Head of caudate nucleus (tissue), 42 donors: Measurements from ENCODE around the gene KIF26A.
"Not testable (repeated sequence)": the region's sequence is repeated elsewhere in the genome, so short reads cannot be mapped to it uniquely, and the experiment has no call there.

Experiments used
- DNase-seq, 42 donors: peaks; one replicate each; pipeline versions ENCODE4 v3.0.0 to v3.0.0-alpha.2; 2020 to 2021; ENCODE audit warnings: mixed read lengths in 7 of 42
- intact Hi-C: fragments of 100-400 bp; cut with DNase I; formaldehyde crosslinking; loops from one replicate; pipeline ENCODE4 v1.15.0; 2022

Gene KIF26A

GRCh38 chr14:104221071-104221625 lies 82.8 kb downstream of the KIF26A start:
- intact Hi-C loops: no loop called here

GRCh38 chr14:104221636-104222369 lies 83.4 kb downstream of the KIF26A start:
- intact Hi-C loops: no loop called here
- peak in 5 of 42 donors; percentile 9 to 38 (median 13) for DNase-seq

More at GRCh38 chr14:104221071-104221625, 82.8 kb downstream of the KIF26A start:
- DNase-seq: peak in 6 of 42 donors; percentile 6 to 41 (median 26)

- intact Hi-C loops: no loop called here
- DNase-seq: peak in 3 of 42 donors; percentile 7 to 10 (median 7)
These were observed 84.1 kb downstream of the KIF26A start for GRCh38 chr14:104222396-104223036.

- intact Hi-C loops: no loop called here
- peak in 2 of 42 donors; percentile 2 to 8 for DNase-seq
These were observed 85.0 kb downstream of the KIF26A start for GRCh38 chr14:104223101-104224041.

- intact Hi-C loops: no loop called here
- no peak for DNase-seq
These were observed 85.7 kb downstream of the KIF26A start for GRCh38 chr14:104224131-104224505.

GRCh38 chr14:104224506-104225277 lies 86.3 kb downstream of the KIF26A start:
- peak in 17 of 42 donors; percentile 2 to 75 (median 29) for DNase-seq
- intact Hi-C loops: no loop called here

GRCh38 chr14:104225278-104226190 lies 87.1 kb downstream of the KIF26A start:
- DNase-seq: peak in 17 of 42 donors; percentile 4 to 50 (median 25)
- intact Hi-C loops: not testable (repeated sequence)

- peak in 3 of 42 donors; percentile 0 to 23 (median 2) for DNase-seq
These were observed 88.3 kb downstream of the KIF26A start for GRCh38 chr14:104226421-104227383.

GRCh38 chr14:104227806-104228205 lies 89.4 kb downstream of the KIF26A start:
- intact Hi-C loops: no loop called here

More at GRCh38 chr14:104226421-104227383, 88.3 kb downstream of the KIF26A start:
- intact Hi-C loops: no loop called here

GRCh38 chr14:104228221-104228620 lies 89.8 kb downstream of the KIF26A start:
- intact Hi-C loops: no loop called here
- DNase-seq: peak in 2 of 42 donors; percentile 0 to 2

More at GRCh38 chr14:104227806-104228205, 89.4 kb downstream of the KIF26A start:
- DNase-seq: no peak

- peak in 2 of 42 donors; percentile 1 to 4 for DNase-seq
- intact Hi-C loops: no loop called here
These were observed 90.5 kb downstream of the KIF26A start for GRCh38 chr14:104228716-104229533.

GRCh38 chr14:104229534-104230055 lies 91.2 kb downstream of the KIF26A start:
- DNase-seq: peak in 1 of 42 donors; percentile 1
- intact Hi-C loops: no loop called here

GRCh38 chr14:104230119-104230815 lies 91.9 kb downstream of the KIF26A start:
- DNase-seq: peak in 1 of 42 donors; percentile 1
- intact Hi-C loops: no loop called here
